MV-4-11 (cell line): ENCODE results near the gene ATXN7.
A peak's percentile ranks its signal among the peaks of the same experiment; 100 is the strongest.

Source experiments
- DNase-seq: peaks from one replicate; lab custom pipeline; 2025; lab: John Stamatoyannopoulos, UW

ATXN7 gene

DNA sequence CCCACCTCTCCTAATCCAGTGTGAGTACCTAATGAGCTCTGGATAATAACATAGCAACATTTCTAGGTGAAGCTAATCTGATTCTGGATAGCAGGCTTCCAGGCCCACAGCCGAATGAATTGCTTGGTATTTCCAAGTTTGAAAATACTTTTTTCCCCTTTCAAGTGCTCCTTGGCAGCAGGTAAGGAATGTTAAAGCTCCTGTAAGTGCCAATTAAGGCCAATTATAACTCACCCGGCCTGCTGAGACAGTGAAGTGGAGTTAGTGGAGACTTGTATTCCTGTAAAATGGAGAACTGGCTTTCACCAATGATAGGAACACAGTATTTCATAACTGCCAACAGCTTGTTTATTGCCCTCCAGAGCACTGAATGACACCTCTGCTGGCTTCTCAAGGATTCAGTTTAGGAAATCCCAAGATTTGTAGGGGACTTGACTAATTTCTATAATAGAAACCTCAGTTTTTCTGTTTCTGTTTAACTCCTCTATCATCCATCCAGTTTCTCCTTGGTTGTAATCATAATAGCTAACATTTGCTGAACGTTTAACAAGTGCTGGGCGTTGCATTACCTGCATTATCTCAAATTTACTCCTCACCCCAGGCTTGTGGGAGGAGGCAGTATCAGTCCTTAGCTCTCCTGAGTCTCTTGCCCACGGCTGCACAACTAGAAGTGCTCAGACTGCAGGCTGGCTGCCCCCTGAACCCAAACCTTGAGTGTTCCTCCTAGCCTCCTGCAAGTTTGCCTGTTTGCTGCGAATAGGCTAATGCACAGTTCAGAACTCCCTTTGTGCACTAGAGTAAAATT, 101.2 kb downstream of the ATXN7 start:
- DNase-seq, result peak; percentile 23

- DNase-seq, result peak; percentile 16
Observed at GRCh38 chr3:63966007-63966406, 102.3 kb downstream of the ATXN7 start.

DNA sequence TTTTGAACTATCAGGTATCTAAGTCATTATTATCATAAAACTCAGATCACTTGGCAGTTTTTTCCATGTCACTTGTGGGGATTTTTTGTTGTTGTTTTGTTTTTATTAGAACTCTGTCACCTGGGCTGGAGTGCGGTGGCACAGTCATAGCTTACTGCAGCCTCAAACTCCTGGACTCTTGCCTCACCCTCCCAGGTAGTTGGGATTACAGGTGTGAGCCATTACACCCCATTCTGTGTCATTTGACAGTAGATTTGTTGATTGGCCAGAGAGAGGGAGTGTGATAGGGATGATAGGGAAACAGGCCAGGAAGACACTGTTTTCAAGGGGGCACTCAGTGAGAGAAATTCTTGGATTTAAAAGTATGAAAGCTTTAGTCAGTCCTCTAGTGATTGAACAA, 103.2 kb downstream of the ATXN7 start:
- no peak for DNase-seq

DNA sequence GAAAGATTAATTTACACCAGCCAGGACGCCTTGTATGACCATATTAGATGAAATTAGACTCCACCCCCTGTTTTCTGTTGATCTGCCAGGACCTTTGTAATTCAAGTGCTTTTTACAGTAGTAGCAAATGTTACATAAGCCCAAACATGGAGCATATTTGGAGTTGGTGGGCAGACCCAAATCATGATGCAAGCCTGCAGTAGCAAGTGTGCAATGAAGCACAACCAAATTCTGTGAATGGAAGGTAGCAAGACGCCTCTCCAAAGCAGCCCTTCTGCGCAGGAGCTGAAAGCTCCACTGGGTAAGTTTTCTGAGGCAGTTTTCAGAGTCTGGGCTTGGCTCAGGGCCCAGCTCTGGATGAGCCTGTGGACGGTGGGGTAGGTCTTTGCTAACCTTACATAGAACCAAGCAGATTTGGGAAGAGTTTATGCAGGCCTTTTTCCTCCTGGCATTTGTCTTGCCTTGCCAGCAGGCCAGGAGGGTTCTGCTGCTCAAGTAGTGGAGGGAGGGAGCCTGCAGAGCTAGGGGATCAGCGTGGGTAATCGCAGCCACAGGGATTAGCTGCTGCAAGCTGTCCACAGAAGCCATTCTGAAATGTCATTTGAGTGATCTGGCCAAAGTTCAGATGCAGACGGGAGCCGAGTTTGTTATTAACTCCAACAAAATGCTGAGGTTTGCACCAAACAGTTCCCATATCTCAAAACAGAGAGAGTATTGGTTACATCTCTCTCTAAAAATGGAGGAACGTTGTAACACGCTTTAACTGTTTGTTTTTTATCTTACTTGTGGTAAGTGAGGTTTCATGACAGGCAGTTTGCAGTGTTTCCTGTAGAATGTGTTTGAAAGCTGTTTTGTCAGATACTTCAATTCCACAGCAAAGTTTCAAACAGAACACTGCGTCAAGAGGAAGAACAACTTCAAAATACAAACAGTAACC, 104.3 kb downstream of the ATXN7 start:
- DNase-seq, result peak; percentile 70

- no peak for DNase-seq
Observed at GRCh38 chr3:63968612-63969350, 105.1 kb downstream of the ATXN7 start.

DNA sequence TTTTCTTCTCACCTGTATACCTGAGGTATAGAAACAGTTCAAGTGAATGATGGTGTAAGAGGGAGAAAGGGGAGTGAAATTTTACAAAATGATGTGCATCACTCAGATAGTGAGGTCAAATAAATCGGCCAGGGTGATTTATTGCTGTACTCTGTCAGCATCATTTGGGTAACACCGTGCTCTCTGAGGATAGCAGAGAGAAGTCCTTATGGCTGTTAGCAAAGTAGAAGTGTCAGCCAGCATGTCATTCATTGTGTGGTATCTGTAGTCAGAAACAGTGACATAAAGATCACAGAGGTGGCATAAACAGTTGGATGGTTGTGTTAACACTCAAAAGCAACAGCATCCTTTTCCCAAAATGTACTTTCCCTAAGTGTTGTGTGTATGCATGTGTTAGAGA, 106.2 kb downstream of the ATXN7 start:
- DNase-seq, result no peak

DNA sequence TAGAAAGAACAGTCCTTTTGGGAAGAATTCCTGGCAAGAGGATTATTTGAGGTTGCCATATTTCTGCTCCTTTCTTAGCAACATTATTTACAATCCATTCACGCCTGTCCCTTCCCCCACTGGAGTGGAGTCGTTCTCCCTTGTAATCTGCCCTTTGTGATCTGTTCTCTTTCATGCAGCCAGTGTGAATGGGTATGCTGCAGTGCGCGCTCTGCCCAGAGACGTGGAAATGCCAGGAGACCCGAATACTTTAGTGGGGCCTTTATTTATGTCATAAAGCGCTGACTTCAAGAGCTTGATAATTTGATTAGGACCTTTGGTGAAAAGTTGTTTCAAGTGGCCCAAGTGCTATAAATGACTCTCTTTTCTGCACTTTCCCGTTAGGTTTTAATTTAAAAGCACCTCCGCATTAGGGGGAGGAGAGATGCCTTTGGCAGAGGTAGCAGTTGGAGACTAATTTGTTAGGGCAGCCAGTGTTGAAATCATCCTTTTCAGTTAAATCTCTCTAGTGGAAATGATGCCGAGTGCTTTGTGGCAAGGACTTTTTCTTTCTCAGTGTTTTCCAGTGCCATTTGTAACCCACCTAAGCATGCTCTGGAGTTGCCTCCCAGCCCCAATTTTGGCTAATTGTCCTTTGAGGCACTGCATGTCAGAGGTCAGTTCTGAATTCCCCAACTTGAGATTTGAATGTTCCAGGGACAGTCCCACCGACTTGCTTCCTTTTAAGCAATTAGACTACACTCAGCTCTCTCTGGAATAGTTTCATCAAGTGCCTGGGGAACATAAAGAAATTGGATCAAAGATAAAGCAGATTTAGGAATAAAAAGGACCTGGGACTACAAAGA, 107.2 kb downstream of the ATXN7 start:
- DNase-seq, result no peak

DNA sequence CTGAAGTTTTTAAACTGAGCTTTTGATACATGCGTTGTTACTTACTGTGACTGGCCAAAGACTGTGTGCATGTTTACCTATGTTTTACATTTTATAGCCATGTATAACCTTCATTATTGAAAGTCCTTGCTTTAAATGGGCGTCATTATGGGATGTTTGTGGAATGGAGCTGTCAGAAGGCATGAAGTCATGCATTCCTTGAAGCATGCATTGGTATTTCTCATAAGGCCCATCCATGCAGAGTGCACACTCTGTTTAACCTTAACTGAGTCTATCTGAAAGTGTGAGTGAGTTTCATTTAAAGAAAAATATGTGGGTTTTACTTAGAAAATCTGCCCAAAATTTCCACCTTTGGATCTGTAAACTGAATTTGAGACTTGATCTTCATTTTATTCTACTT, 108.5 kb downstream of the ATXN7 start:
- no peak for DNase-seq

- DNase-seq, result no peak
Observed at GRCh38 chr3:63972987-63973386, 109.3 kb downstream of the ATXN7 start.

GRCh38 chr3:63973406-63973805, 109.7 kb downstream of the ATXN7 start:
- DNase-seq, result no peak

- no peak for DNase-seq
Observed at GRCh38 chr3:63974451-63974850, 110.8 kb downstream of the ATXN7 start.

GRCh38 chr3:63975723-63976122, 112.1 kb downstream of the ATXN7 start:
- DNase-seq, result no peak

GRCh38 chr3:63976161-63976871, 112.6 kb downstream of the ATXN7 start:
- DNase-seq, result peak; percentile 87

- no peak for DNase-seq
Observed at GRCh38 chr3:63976872-63977200, 113.2 kb downstream of the ATXN7 start.

DNA sequence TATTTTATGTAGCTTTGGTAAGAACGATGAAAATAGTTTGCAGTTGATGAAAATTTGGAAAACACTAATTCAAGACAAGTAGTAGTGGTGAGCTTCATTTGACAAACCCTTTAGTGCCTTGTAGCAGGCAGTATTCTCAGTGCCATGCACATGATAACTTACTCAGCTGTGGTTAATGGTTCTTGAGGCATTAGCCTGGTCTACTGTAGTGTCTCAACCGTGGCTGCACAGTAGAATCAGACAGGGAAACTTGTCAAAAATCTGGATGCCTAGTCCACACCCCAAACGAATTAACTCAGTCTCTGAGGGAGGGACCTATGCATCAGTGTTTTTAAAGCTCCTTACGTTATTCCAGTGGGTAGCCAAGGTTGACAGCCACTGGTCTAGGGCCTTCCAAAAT, 114.2 kb downstream of the ATXN7 start:
- peak; percentile 8 for DNase-seq

DNA sequence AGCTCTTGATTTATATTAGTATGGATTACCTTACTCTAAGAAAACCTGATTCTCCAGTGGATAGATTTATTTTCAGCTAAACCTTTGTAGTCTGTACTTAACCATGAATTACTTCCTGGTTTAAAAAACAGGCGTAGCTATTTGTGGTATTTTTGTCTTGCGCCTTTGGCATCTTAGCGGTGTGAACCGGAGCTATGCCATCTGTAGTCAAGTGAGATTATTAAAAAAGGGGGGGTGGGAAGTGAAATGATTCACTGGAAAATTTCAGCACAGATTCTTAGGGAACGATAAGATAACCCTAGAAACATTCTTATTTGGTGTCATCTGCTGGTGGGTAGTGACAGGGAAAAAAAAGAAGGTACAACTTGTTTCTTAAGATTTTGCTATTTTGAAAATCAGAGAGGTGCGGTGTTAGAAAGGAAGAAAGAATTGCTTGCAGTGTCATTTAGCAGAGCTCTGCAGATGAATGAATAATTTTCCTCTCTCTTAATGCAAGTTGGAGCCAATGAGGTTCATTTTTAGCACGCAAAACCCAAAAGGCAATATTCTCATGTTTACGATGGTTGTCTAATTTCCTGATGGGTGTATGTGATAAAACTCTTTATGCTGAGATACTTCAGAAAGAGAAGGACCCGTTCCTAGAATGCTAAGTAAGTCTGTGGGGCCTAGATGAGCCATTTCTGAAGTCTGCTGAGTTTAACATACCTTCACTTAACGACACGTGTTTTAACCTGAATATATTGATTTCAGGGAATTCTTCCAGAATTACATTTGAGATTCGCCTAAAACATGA, 115.6 kb downstream of the ATXN7 start:
- no peak for DNase-seq

DNA sequence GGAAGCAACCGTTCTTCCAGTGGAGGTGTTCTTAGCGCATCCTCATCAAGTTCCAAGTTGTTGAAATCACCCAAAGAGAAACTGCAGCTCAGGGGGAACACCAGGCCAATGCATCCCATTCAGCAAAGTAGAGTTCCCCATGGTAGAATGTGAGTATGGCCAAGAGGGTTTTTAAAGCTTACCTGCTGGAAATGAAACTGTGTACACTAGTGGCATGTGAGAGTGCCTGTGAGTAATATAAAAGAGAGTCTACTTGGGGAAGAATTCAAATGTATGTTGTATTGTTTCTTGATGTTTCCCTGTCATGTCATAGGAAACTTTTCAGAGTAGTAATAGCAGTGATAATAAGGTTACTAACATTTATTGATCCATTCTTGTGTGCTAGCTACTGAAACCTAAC, 116.4 kb downstream of the ATXN7 start:
- no peak for DNase-seq

GRCh38 chr3:63980830-63981498, 117.3 kb downstream of the ATXN7 start:
- no peak for DNase-seq

GRCh38 chr3:63981980-63982379, 118.3 kb downstream of the ATXN7 start:
- peak; percentile 20 for DNase-seq

DNA sequence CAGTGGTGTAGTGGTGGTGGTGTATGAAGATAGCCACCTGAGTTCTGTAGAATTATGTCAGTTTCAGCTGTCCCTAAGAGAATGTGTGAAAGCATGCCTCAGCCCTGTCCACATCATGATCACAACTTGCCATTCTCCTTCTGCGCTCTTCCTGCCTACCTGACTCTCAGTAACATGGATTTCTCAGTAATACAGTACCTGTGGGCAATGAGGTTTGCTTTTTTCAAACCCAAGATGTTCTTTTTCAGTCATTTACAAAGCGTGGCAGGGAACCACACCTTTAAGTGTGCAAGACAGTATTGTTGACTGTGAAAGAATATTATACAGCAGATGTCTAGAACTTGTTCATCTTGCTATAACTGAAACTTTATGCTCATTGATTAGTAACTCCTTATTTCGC, 120.7 kb downstream of the ATXN7 start:
- DNase-seq, result no peak
